Endothelial cell of umbilical vein (primary cell): ENCODE data around the gene SLC35F3. TPM values are rescaled to one million over a fixed set of nuclear protein-coding genes. Genes with fewer than 3 reads are reported as not detected.

Source experiments
- BruUV-seq: library from RNA; stranded (reverse); fragments of 400-500 nt; replicated peaks from 2 replicates; lab custom pipeline; 2021; lab: Mats Ljungman, UMichigan
- CTCF ChIA-PET: fragments of 300-600, 350-600 bp; sonication (Branson Sonifier 250); formaldehyde crosslinking; loops from one replicate; lab custom pipeline; 2021; ENCODE audit warnings: antibody characterized with exemption, inconsistent platforms; lab: Charles Lee
- POLR2A ChIA-PET: fragments of 300-600, 350-600 bp; sonication (Branson Sonifier 250); formaldehyde crosslinking; loops from one replicate; lab custom pipeline; 2021; ENCODE audit warnings: antibody characterized with exemption, inconsistent platforms; lab: Charles Lee
- DNase-seq: peaks from one replicate; pipeline ENCODE4 v3.0.0-alpha.2; 2011; ENCODE audit warnings: low read depth, low spot score
- FAIRE-seq: peaks from 2 replicates; lab custom pipeline; 2011; peaks lifted over from hg19 to GRCh38; lab: Jason Lieb, UNC
- H2AFZ ChIP-seq: 2 replicates; pipeline ENCODE4 v1.6.0; 2012; ENCODE audit warnings: low read depth, low read length, control low read depth, inconsistent platforms
- H3K27ac ChIP-seq: 2 replicates; pipeline ENCODE4 v1.5.1; 2011; ENCODE audit warnings: low read depth, mild to moderate bottlenecking, control low read depth, low read length, moderate library complexity; ENCODE audit not compliant: insufficient read depth
- H3K27me3 ChIP-seq, 2 experiments: 2 replicates each; pipeline versions ENCODE4 v1.6.0 to v1.6.1; 2011; ENCODE audit warnings: low read length in 2 of 2, mixed read lengths in 1 of 2; ENCODE audit not compliant: control insufficient read depth in 2 of 2, insufficient read depth in 2 of 2
- H3K36me3 ChIP-seq, 2 experiments: 2 replicates in 1 of 2; 3 replicates in 1 of 2; pipeline ENCODE4 v1.5.1; 2011; ENCODE audit warnings: low read length in 2 of 2, mild to moderate bottlenecking in 1 of 2, moderate library complexity in 1 of 2; ENCODE audit not compliant: control insufficient read depth in 2 of 2, insufficient read depth in 2 of 2; ENCODE audit errors: extremely low read depth in 1 of 2
- H3K4me1 ChIP-seq: 3 replicates; pipeline ENCODE4 v1.5.1; 2011; ENCODE audit warnings: mild to moderate bottlenecking, low read length; ENCODE audit not compliant: control insufficient read depth, insufficient read depth; ENCODE audit errors: extremely low read depth
- H3K4me2 ChIP-seq: 2 replicates; pipeline ENCODE4 v1.6.1; 2011; ENCODE audit warnings: low read length, control low read depth, mixed read lengths; ENCODE audit not compliant: insufficient read depth
- H3K4me3 ChIP-seq, 3 experiments: fragments of 200-600 bp in 1 of 3; sonication (generic), shearing (Covaris generic) in 1 of 3; replicated peaks in 1 of 3; 2 replicates each; pipeline ENCODE4 v1.5.1; 2011 to 2016; ENCODE audit warnings: control low read depth in 3 of 3, low read length in 3 of 3, mild to moderate bottlenecking in 2 of 3, inconsistent platforms in 1 of 3, low read depth in 1 of 3, moderate library complexity in 1 of 3; ENCODE audit not compliant: insufficient read depth in 1 of 3
- H3K79me2 ChIP-seq: 2 replicates; pipeline ENCODE4 v1.6.0; 2012; ENCODE audit warnings: low read length, inconsistent platforms; ENCODE audit not compliant: control insufficient read depth, insufficient read depth
- H3K9ac ChIP-seq: replicated peaks from 2 replicates; pipeline ENCODE3; 2011; ENCODE audit warnings: low read length, control low read depth; ENCODE audit not compliant: insufficient read depth; ENCODE audit errors: extremely low read depth
- H3K9me1 ChIP-seq: replicated peaks from 3 replicates; pipeline ENCODE4 v1.6.0; 2011; ENCODE audit warnings: mild to moderate bottlenecking, low read length; ENCODE audit not compliant: control insufficient read depth, insufficient read depth; ENCODE audit errors: extremely low read depth
- H3K9me3 ChIP-seq: replicated peaks from 2 replicates; pipeline ENCODE4 v1.5.1; 2012; ENCODE audit warnings: low read length, inconsistent platforms; ENCODE audit not compliant: control insufficient read depth, insufficient read depth
- H4K20me1 ChIP-seq: replicated peaks from 2 replicates; pipeline ENCODE3; 2011; ENCODE audit warnings: mild to moderate bottlenecking, low read length; ENCODE audit not compliant: control insufficient read depth, insufficient read depth; ENCODE audit errors: extremely low read depth
- EZH2 ChIP-seq: IDR thresholded peaks from 2 replicates; pipeline ENCODE4 v1.6.1; 2012; ENCODE audit warnings: borderline replicate concordance, low read depth, mild to moderate bottlenecking, moderate library complexity, low read length, inconsistent platforms; ENCODE audit not compliant: severe bottlenecking
- FOS ChIP-seq: IDR thresholded peaks from 2 replicates; pipeline ENCODE4 v1.6.1; 2011; ENCODE audit warnings: mild to moderate bottlenecking, low read length, moderate library complexity, borderline replicate concordance; ENCODE audit not compliant: insufficient read depth
- GATA2 ChIP-seq: IDR thresholded peaks from 2 replicates; pipeline ENCODE4 v1.7.0; 2011; ENCODE audit warnings: low read depth, mild to moderate bottlenecking, moderate library complexity, mixed read lengths, low read length; ENCODE audit not compliant: insufficient read length, insufficient read depth
- JUN ChIP-seq: IDR thresholded peaks from 2 replicates; pipeline ENCODE4 v1.6.1; 2011; ENCODE audit warnings: borderline replicate concordance, low read depth; ENCODE audit not compliant: insufficient read length, insufficient read depth
- MYC ChIP-seq: IDR thresholded peaks from one replicate; pipeline ENCODE4 v1.6.1; 2011; ENCODE audit warnings: mild to moderate bottlenecking, low read depth, low read length
- POLR2A ChIP-seq: IDR thresholded peaks from 2 replicates; pipeline ENCODE4 v1.6.1; 2012; ENCODE audit warnings: low read depth, mild to moderate bottlenecking, control low read depth, low read length
- POLR2AphosphoS5 ChIP-seq: IDR thresholded peaks from 2 replicates; pipeline ENCODE4 v1.6.1; 2012; ENCODE audit warnings: low read depth, mild to moderate bottlenecking, control low read depth, low read length, moderate library complexity; ENCODE audit not compliant: insufficient read depth
- dilution Hi-C: fragments of 300-500 bp; cut with MboI; formaldehyde crosslinking; loops from one replicate; pipeline ENCODE4 v1.15.0; 2019; ENCODE audit warnings: low sequenced_read_pairs; ENCODE audit not compliant: extremely low pct_ligation_motif_present
- intact Hi-C: fragments of 100-400 bp; cut with micrococcal nuclease; formaldehyde crosslinking; loops from one replicate; pipeline ENCODE4 v1.10.0; 2022
- polyA plus RNA-seq, 4 experiments: library from polyadenylated mRNA; depleted of rRNA in 3 of 4; stranded (reverse) in 3 of 4; unstranded in 1 of 4; fragments of >200 nt; gene quantifications; 2 replicates each; pipeline versions ENCODE4 v1.2.1 to v1.2.3, GENCODE V29; 2011 to 2012; ENCODE audit warnings: missing spikeins in 1 of 4
- total RNA-seq: library from RNA; stranded (reverse); gene quantifications from 2 replicates; pipeline ENCODE4 v1.2.3, GENCODE V29; 2021
- TF ChIP-seq, protein P1 (sequence below): IDR thresholded peaks from 2 replicates; pipeline ENCODE4 v1.6.1; 2011; ENCODE audit not compliant: insufficient read depth, insufficient read length
- TF ChIP-seq, protein P2 (sequence below), 2 donors: IDR thresholded peaks; 1 replicate in 1 of 2; 2 replicates in 1 of 2; pipeline ENCODE4 v1.5.1; 2011; ENCODE audit warnings: low read length in 2 of 2, mild to moderate bottlenecking in 2 of 2, moderate library complexity in 2 of 2, control low read depth in 1 of 2, inconsistent platforms in 1 of 2, low read depth in 1 of 2; ENCODE audit not compliant: insufficient read depth in 1 of 2; ENCODE audit errors: extremely low read depth in 1 of 2

Gene SLC35F3
- total and polyA plus RNA-seq, 2 donors (not counting 3 experiments of a cell fraction or from before 2014, with no cell fraction given): not detected

DNA sequence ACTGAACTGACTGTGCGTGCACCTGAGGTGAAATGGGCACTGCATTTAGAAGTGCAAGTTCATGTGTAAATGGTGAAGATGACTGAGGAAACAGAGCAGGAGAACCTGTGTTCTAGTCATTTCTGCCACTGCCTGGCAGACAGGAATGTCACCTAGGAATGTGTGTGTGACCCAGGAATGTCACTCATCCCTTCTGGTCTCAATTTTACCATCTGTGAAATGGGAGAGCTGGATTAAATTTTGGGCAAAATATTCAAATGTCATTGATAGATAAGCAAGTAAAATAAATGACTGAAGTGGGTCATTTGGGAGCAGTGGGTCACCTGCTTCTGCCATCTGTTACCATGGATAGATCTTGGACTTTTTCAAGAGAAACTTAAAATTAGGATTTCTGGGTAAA, 42.2 kb downstream of the SLC35F3 start:
- no peak overlapping the region for H3K9ac ChIP-seq
- no peak overlapping the region for H3K27ac ChIP-seq
- DNase-seq: no peak
- H3K9me3 ChIP-seq: no peaks in the 10 kb centered on the region
- no TSS peak for BruUV-seq
- no peaks in the 10 kb centered on the region for H3K79me2 ChIP-seq
- no peaks in the 10 kb centered on the region for H3K9me1 ChIP-seq
- H3K4me3 ChIP-seq: no peak overlapping the region
- H4K20me1 ChIP-seq: no peaks in the 10 kb centered on the region
- no peaks in the 10 kb centered on the region for H3K4me1 ChIP-seq
- H3K4me2 ChIP-seq: no peak overlapping the region
- no peaks in the 10 kb centered on the region for H3K27me3 ChIP-seq
- no peak for FAIRE-seq
- no peaks in the 10 kb centered on the region for H3K36me3 ChIP-seq
- dilution Hi-C loops (no loop called here), intact Hi-C loops (no loop called here)
- TF ChIP-seq, protein P1, sequence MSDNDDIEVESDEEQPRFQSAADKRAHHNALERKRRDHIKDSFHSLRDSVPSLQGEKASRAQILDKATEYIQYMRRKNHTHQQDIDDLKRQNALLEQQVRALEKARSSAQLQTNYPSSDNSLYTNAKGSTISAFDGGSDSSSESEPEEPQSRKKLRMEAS: no peak
- no peak for TF ChIP-seq GATA2
- TF ChIP-seq POLR2AphosphoS5: no peak
- TF ChIP-seq, protein P2, sequence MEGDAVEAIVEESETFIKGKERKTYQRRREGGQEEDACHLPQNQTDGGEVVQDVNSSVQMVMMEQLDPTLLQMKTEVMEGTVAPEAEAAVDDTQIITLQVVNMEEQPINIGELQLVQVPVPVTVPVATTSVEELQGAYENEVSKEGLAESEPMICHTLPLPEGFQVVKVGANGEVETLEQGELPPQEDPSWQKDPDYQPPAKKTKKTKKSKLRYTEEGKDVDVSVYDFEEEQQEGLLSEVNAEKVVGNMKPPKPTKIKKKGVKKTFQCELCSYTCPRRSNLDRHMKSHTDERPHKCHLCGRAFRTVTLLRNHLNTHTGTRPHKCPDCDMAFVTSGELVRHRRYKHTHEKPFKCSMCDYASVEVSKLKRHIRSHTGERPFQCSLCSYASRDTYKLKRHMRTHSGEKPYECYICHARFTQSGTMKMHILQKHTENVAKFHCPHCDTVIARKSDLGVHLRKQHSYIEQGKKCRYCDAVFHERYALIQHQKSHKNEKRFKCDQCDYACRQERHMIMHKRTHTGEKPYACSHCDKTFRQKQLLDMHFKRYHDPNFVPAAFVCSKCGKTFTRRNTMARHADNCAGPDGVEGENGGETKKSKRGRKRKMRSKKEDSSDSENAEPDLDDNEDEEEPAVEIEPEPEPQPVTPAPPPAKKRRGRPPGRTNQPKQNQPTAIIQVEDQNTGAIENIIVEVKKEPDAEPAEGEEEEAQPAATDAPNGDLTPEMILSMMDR (IDR thresholded peaks at IDR 0.05; ENCODE audit: extremely low read depth in 1 of 2, insufficient read depth in 1 of 2, low read depth in 1 of 2, low read length in 2 of 2): no peak
- TF ChIP-seq EZH2: no peak
- TF ChIP-seq JUN: no peak
- TF ChIP-seq MYC: no peak
- TF ChIP-seq FOS: no peak
- TF ChIP-seq POLR2A: no peak
- POLR2A ChIA-PET: no interaction called here
- CTCF ChIA-PET: no interaction called here
- H2AFZ ChIP-seq: no peak overlapping the region
